ENCODE data around the gene MBTPS1.
A peak's percentile ranks its signal among the peaks of the same experiment; 100 is the strongest.

MBTPS1 gene

DNA sequence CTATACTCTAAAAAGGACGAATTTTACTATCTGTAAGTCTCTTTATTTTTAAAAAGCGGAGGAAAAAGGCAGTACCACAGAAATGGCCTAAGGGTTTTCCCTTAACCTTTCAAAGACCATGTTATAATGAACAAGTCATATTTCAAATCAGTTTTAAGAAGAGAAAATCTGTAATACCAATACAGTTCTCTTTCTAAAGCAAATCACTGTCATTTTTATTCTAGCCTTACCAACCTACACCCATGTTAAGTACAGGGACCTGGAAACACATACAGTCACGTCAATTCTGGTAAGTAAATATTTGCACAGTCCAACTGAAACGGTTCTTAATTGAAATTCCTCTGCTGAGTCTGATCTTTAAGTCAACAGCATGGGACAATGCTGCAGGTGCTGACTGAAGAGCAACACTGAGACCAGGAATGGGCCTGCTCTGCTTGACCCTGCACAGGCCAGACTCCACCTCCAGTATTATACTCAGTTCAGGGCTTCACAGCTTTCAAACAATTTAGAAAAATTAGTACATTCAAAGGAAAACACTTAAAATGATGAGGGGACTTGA, 20.2 kb downstream of the MBTPS1 start:
- no peak for ATAC-seq

DNA sequence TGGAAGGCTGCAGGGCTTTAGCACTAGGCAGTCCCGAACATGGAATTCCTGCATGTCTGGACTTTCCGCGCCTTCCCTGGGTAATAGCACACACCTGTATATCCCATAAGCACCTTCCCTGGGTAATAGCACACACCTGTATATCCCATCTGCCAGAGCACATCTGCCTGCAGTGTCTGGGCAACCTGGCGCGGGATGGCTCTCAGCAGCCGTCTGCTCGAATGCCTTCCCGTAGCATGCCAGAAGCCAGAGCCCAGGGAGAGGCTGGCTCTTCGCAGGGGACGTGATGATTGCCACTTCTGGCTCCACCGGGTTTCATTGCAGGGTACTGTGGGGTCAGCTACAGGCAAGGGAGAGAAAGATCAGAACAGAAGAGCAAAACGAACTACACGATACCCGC, 21.3 kb downstream of the MBTPS1 start:
- no peak for ATAC-seq

DNA sequence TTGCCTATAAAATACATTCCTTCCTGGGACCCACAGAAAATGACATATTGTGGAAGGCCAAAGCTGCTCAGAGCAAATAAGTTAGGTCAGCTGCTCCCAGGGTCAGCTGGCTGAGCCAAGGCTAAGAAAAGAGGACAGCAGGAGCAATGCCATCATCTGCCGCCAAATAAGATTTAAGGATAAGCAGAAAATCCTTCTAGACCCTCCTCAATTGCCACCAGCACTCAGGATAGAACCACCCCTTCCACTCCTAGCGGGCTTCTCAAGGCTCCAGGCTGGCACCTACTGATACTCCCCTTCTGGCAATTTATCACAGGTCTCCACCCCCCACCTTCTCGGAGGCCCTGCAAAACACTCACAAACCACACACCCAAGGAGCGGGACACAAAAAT, 22.9 kb downstream of the MBTPS1 start:
- ATAC-seq = no peak

DNA sequence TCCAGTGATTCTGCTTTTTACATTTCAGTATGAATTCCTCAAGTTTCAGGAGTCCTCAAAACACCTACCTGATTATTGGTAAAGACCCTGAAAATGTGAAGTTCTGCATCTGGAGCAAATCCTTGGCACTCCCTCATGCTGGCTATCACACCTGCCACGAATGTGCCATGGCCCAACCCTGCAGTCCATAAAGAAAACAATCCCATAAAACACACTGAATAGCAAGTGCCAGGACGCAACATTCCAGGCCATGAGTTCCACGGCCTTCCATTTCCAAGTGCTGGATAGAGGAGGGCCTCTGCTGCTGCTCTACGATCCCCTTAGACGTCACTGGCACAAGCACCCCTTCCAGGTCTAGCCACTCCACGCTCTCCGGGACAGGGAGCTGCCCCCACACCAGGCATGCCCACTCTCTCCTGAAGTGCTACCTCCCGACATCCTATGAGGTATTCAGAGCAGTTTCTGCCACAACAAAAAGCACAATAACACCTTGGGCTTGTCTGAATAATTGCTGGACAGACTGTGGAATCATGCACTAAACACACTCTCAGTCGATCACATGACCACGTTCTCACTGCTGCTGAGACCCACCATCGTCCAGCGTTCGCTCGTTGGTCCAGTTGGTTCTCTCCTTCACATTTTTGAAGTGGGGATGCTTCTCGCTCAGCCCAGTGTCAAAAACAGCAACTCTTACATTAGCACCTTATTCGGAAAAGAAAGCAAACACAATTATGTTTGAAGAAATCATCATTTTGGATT, 23.4 kb downstream of the MBTPS1 start:
- no peak for ATAC-seq

DNA sequence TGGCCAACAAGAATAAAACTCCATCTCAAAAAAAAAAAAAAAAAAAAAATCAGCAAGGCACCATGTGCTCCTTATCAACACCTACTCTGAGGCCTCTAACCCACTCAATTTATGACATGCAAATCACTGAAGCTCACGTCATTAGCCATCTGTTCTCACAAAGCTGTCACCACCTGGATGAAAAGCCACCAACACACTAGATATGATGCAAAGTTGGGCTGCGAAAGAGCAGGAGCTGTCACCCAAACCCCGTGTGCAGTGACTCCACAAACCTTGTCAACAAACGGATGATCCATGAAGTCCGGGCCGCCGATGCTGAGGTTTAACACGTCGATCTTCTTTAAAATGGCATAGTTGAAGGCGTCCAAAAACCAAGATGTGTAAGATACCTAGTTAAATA, 25.3 kb downstream of the MBTPS1 start:
- no peak for ATAC-seq

DNA sequence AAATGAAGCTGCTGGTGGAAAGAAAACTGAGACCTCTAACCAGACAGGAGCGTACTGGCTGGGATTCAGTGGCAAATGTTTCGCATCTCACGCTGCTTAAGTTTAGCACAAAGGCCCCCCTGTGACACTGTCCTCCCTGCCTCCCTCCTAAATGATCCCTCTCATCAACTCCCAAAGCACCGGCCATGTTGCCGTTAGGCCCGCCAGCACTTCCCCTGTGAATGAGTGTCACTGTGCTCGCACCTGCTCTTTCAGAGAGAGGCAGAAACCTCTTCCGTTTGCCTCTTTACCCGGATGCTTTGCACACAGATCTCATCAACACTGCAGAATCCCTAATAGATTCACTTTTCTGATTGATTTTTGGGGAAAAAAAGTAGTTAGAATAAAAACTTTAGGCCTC, 26.5 kb downstream of the MBTPS1 start:
- ATAC-seq = no peak

DNA sequence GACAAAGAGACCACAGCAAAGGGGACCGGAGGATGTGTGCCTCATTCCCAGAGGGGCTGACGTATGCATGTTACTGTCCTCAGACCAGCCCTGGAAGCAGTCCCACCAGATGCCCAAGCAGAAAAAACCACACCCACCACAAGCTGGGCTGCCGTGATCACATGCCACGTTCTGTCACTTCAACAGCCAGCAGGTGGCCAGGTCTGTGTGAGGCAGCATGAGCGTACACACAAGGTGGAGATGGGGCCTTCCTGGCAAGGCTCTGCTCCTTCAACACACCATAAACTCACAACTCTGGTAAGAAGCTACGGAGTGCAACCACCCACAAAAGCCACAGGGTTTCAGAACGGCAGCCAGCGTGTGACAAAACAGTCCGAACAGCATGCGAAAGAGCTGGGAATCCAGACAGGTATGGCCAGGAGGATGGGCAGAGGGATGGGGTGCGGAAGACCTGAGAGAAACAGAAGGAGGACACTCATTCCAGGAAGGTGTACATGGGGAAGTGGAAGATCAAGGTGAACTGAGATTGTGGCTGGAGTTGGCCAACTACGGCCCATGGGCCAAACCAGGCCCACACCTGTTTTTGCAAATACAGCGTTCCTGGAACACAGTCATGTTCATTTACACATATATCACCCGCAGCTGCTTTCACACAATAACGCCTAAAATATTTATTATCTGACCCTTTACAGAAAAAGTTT, 27.9 kb downstream of the MBTPS1 start:
- ATAC-seq = peak; percentile 35 to 66

DNA sequence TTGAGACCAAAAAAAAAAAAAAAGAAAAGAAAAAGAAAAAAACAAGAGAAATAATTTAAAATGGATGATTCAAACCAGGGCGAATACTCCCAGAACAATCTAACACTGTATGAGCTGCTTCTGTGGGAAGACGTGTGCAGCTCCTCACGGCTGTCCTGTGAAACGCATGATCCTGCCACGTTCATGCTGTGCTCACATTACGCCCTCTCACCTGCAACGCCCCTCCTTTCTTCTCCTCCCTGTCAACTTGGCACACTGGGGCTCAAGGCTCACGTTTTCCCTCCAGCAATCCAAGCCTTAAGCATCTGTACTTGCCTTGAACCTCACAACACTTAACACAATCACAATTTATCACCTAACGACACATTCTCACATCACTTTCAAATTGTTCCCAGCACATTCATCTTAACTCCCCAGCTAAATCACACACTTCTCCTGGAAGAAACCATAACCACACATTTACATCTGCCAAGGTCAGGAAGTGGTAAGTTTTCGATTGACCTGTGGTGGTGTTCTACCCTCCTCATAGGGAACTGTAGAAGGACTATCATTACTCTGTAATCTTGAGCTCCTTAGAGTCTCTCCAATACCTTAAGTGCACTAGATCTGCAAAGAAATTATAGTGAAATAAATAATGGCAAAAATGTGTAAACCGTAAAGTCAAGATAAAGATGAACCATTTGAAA, 29.1 kb downstream of the MBTPS1 start:
- no peak for ATAC-seq

DNA sequence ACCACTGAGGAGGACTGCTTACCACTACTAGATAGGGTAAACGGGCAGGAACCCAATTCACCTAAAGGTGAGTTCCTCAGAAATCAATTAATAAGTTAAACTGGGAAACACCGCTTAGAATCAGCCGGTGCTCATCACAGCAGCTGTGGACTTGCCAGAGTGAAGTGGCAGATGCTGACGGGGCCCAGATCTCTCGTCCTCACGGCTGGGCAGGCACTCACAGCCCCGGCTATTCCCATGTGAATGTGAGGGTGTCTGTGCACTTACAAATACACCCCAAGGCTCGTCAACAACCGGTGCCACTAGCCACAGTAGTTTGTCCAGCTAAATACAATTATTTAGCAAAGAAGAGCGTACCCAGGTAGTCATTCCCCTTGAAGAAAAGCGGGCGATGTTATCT, 29.7 kb downstream of the MBTPS1 start:
- ATAC-seq = no peak

DNA sequence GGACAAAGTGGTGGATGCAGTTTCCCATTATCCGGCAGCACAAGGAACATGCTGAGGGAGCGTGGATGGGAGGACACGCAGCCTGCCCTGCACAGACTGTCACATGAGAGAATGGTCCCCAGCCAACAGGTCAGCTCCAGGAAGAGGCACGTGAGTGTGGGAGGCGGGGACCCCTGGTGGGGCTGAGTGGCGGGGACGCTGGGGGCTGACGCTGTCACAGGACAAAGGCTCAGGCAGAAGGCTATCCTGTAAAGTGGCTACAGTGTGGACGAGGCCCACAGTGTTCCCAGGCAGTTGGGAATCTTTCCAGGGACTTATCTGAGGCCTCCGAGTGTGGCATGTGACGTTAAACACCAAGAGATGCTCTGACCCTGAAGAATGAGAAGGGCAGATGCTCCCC, 30.4 kb downstream of the MBTPS1 start:
- no peak for ATAC-seq

DNA sequence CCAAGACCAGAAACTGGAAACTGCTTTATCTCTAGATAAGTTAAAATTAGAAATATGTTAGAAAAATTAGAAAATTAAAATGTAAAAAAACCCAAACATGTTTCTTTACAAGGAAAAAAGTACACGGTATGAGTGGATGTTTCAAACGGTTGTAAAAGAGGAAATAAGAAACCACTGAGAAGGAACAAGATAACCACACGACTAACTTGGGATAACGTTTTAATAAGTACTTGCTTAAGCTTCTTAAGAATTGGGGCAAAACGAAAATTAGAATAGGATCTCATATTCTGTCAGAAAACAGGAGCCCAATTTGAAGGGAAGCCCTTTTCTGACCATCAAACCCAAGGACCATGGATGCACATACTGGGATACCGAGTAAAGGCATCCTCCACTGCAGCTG, 31.0 kb downstream of the MBTPS1 start:
- ATAC-seq = no peak

DNA sequence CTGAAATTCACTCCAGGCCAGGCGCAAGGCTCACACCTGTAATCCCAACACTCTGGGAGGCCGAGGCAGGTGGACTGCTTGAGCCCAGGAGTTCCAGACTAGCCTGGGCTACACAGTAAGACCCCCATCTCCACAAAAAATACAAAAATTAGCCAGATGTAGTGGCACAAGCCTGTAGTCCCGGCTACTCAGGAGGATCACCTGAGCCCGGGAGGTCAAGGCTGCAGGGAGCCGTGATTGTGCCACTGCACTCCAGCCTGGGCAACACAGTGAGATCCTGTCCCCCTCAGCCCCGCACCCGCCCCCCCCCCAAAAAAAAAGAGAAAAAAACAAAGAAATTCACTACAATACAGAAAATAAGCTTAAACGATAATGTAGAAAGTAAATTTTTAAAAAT, 31.5 kb downstream of the MBTPS1 start:
- ATAC-seq = no peak

DNA sequence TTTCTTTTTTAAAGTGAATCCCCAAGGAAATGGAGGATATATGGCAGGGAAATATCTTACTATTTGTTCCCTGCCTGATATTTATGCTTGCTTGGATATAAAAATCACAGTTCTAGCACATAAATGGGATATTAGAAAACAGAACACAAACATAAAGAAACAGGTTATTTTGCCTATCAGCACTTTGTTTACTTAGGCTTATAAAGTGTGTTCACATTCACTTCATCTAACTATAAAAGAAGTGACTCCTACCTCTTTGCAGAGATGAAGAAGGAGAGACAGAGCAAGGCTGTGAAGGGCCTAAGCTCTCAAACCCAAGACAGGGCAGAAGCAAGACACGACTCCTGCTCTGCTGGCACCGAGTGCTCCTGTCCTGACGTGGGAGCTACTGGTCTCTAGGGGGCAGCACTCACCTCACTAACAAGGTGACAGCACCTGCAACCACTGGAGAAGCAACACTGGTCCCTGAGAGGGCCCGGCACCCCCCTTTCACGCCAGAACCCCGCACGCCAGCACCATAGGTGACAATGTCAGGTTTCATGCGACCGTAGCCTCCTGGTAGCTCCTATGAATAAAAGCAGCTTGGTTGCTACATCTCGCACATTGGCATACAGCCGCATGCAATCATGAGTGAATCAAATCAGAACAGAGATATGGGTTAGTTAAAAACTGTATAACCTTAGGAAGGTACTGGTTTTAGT, 32.0 kb downstream of the MBTPS1 start:
- peak; percentile 82 to 83 for ATAC-seq

DNA sequence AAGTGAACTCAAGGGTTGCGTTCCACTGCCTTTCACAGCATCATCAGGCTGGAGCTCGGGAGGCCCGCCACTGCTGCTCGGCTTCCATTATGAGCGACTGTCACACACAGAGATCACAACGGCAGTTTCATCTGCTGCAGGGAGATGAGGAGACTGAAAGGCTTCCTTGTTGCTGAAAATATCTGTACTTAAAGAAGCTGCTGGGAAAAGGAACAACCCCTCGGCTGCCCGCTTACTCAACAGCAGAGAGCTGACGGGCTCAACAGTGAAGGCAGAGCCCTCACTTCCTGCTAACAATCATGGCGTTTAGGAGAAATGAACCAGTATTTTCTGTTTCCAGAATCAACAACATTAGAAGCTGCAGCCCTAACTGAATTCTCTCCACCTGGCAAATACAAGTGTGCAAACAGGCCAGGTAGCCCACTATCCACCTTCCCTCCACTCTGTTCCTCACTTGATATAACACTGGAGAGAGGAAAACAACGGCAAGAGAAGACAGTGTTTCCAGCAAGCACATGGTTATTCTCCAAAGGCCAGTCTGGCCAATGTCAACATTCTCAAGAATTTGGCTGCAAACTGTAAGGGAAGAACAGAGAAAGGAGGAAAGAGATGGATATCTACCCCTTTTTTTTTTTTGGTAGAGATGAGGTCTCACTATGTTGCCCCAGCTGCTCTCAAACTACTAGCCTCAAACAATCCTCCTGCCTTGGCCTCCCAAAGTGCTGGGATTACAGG, 33.7 kb downstream of the MBTPS1 start:
- no peak for ATAC-seq

DNA sequence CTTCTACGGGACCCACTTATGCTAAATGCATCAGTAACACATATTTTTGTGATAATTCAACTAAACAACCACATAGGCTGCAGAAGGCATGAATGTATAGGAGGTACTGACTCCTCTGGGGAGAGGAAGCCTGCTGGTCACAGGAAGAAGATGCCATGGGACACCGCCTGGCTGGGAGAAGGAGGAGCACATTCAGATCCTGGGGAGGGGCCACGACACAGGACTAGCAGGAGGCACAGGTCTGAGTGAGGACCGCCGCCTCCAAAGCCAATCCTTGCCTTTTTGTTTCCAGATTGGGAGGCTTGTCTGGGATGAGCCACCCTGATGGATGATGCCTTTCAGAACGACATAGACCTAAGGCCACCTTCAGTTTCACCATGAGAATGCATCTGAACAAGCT, 34.6 kb downstream of the MBTPS1 start:
- ATAC-seq = no peak

DNA sequence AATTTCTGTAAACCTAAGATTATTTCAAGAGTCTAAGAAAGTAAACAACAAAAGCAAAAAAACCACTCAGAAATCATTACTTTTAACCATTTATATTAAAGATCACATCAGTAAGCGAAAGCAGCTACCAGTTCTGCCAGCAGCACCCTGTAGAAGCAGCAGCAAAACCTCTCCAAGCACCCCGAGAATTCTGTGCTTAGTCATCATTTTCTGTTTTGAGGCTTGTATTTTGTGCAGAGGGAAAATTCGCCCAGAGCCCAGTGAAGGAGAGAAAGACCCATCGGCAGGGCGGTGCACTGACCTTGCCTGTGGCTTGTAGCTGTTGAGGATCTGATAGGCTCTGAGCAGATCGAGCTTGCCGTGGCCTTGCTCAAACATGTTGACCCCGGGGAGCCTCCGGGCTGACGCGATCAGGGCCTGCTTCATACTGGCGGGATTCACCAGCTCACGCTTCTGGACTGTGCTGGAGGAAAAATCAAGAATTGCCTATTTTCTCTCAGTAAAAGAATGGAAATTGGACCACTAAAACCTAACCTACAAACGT, 35.2 kb downstream of the MBTPS1 start:
- no peak for ATAC-seq

DNA sequence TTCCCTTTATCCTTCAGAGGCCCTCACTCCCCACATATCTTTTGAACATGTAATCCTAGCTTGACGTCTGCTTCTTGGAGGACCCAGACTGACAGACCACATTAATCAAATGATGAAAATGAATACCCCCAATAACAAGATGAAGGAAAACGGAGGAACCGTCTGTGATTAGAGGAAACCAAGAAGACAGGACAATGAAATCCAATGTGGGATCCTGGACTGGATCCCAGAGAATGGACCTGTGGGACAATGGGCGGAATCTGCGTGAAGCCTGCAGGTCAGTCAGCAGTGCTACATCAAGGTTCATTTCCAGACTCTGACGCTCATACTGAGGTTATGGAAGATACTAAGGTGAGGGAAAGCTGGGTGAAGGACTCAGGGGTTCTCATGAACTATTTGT, 35.9 kb downstream of the MBTPS1 start:
- no peak for ATAC-seq

DNA sequence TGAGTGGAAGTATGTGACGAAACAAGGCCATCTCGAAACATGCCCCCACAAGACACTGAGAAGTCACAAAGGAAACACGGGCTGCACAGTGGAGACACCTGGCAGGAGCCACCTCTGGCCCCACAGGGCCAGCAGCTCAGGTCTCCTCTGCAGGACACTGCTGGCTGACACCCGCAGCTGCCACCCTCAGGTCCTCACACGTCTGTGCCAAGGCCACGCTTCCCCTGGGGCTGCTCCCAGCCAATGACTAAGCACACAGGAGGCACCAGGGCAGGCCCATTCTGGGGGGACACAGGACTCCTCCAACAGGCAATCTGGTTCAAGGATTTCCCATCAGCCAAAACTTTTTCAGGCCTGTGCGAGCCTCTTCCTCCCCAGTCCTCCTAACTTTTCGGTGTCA, 36.4 kb downstream of the MBTPS1 start:
- ATAC-seq = no peak

DNA sequence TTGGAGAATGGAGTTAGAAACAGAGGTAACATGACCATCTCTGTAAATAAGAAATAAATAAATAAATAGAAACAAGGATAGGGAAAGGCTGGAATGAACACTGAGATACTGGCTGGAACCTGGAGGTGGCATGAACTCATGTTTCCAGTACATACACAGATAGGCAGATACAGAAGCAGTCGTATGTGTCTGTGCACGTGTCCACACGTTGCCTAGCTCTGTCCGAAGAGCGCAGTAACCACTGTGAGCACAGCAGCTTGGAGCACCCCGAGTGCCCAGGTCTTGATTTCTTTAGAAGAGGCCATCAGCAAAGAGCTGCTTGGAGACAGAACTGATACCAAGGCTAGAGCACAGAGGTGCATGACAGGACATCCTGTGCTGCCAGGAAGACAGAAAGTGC, 37.1 kb downstream of the MBTPS1 start:
- ATAC-seq = no peak

DNA sequence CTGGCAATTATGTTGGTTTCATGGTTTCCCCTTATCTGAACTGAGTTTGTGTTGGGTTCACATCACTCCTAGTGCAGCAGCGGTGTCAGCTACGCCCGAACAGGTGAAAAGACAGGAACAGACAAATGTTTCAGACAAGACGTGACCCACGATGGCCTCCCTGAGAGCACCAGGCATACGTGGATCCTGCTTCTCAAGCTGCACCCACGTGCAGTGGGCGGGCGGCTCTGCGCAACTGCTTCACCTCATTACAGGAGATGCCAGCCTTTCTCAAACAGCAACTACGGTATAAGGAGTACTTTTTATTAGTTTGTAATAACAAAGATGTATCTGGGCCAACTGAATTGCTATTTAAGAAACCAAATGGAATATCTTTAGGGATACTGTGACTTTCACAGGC, 41.4 kb downstream of the MBTPS1 start:
- ATAC-seq = no peak

DNA sequence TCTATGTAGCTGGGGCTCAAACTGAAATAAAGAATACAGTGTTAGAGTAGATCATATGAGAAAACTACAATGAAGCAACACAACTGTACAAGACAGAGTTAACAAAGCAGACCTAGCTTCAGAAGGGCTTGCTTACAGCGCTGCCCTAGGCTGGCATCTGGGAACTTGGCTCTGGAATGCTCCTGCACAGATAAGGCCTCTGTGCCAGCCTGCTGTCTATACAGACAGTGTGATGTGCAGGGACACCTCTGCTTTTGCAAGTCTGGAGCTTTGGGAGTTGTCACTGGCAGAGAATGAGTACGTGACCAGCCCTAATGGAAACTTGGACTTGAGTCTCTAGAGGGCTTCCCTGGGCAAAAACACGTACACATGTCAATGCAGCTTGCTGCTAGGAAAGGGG, 42.0 kb downstream of the MBTPS1 start:
- ATAC-seq = no peak

DNA sequence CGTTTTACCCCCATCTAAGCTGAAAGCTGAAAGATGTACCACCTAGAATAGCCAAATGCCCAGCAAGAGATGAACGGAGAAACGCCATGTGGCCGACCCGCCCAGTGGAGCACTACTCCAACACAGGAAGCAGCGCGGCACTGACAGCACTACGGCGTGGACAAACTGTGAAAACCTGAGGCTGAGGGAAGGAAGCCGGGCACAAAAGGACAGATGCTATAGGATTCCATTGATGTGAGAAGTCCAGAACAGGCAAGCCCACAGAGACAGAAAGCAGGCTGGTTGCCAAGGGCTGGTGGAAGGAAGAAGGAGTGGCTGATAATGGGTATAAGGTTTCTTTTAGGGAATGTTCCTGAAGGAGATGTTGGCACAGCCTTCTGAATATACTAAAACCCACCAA, 44.7 kb downstream of the MBTPS1 start:
- no peak for ATAC-seq

Data from activated CD4-positive, CD25-positive, alpha-beta regulatory T cell treated with anti-CD3 and anti-CD28 coated beads, Interleukin-2, amount 50 U/mL, for 24 hours (primary cell).